ENCODE data around the gene SNHG17.
"Not testable (repeated sequence)": the region's sequence is repeated elsewhere in the genome, so short reads cannot be mapped to it uniquely, and the experiment has no call there.

Gene SNHG17

GRCh38 chr20:38434770-38435554 is at the start of gene SNHG17:
Gene SNHG17 (minus strand): TSS chr20:38435328.
- peak; percentile 87 for DNase-seq

GRCh38 chr20:38479596-38479995 is 44.5 kb upstream of the SNHG17 start:
- DNase-seq, result no peak

- DNase-seq, result no peak
Observed at GRCh38 chr20:38477747-38478146, 42.6 kb upstream of the SNHG17 start.

- no peak for DNase-seq
Observed at GRCh38 chr20:38473367-38473795, 38.3 kb upstream of the SNHG17 start.

- DNase-seq, result peak; percentile 96
Observed at GRCh38 chr20:38472513-38473366, 37.6 kb upstream of the SNHG17 start, which contains the start of gene RALGAPB. Gene RALGAPB (plus strand): TSS chr20:38472843. CDS start chr20:38488433, 15,590 bp downstream.

GRCh38 chr20:38471987-38472512 is 36.9 kb upstream of the SNHG17 start:
- no peak for DNase-seq

- no peak for DNase-seq
Observed at GRCh38 chr20:38471245-38471644, 36.1 kb upstream of the SNHG17 start.

GRCh38 chr20:38466983-38467382 is 31.9 kb upstream of the SNHG17 start:
- no peak for DNase-seq

- DNase-seq, result no peak
Observed at GRCh38 chr20:38466171-38466570, 31.0 kb upstream of the SNHG17 start.

GRCh38 chr20:38461569-38461968 is 26.4 kb upstream of the SNHG17 start:
- not testable (repeated sequence) for DNase-seq

GRCh38 chr20:38461167-38461566 is 26.0 kb upstream of the SNHG17 start:
- not testable (repeated sequence) for DNase-seq

- DNase-seq, result not testable (repeated sequence)
Observed at GRCh38 chr20:38460631-38461030, 25.5 kb upstream of the SNHG17 start.

- no peak for DNase-seq
Observed at GRCh38 chr20:38460040-38460623, 25.0 kb upstream of the SNHG17 start.

- DNase-seq, result no peak
Observed at GRCh38 chr20:38458314-38458713, 23.2 kb upstream of the SNHG17 start.

GRCh38 chr20:38454556-38455473 is 19.7 kb upstream of the SNHG17 start:
- DNase-seq, result no peak

GRCh38 chr20:38453941-38454340 is 18.8 kb upstream of the SNHG17 start:
- no peak for DNase-seq

GRCh38 chr20:38452880-38453624 is 17.9 kb upstream of the SNHG17 start:
- no peak for DNase-seq

GRCh38 chr20:38450412-38450975 is 15.4 kb upstream of the SNHG17 start:
- DNase-seq, result no peak

GRCh38 chr20:38449046-38449445 is 13.9 kb upstream of the SNHG17 start:
- DNase-seq, result no peak

- DNase-seq, result no peak
Observed at GRCh38 chr20:38447931-38448675, 13.0 kb upstream of the SNHG17 start.
